HEK293 (cell line): ENCODE measurements around the gene DTNA.
A peak's percentile ranks its signal among the peaks of the same experiment; 100 is the strongest.

ENCODE experiments used
- CTCF ChIA-PET: fragments of 350-600 bp; formaldehyde crosslinking; extraction: SDS; loops from one replicate; lab custom pipeline; 2021; ENCODE audit warnings: antibody characterized with exemption; lab: Yijun Ruan, JAX
- POLR2A ChIA-PET: fragments of 300-600 bp; formaldehyde crosslinking; extraction: SDS; loops from one replicate; lab custom pipeline; 2020; ENCODE audit warnings: antibody characterized with exemption, inconsistent platforms; lab: Yijun Ruan, JAX
- H3K27ac ChIP-seq: fragments of 200-500 bp; sonication (Bioruptor generic); 2 replicates; pipeline ENCODE4 v1.5.1; 2014; ENCODE audit warnings: low read depth, low read length, control low read depth, inconsistent platforms; ENCODE audit errors: extremely low read depth
- H3K36me3 ChIP-seq, 2 experiments: fragments of 200-500 bp in 1 of 2; sonication (Bioruptor generic) in 1 of 2; 1 replicate in 1 of 2; 2 replicates in 1 of 2; pipeline ENCODE4 v1.5.1; 2014 to 2017; ENCODE audit warnings: inconsistent platforms in 2 of 2, low read length in 2 of 2; ENCODE audit not compliant: control insufficient read depth in 2 of 2, insufficient read depth in 1 of 2
- H3K4me1 ChIP-seq: fragments of 200-500 bp; sonication (Bioruptor generic); 2 replicates; pipeline ENCODE4 v1.5.1; 2014; ENCODE audit warnings: mild to moderate bottlenecking, low read length, inconsistent platforms; ENCODE audit not compliant: control insufficient read depth, insufficient read depth
- H3K4me3 ChIP-seq: 2 replicates; pipeline ENCODE4 v1.5.1; 2011; ENCODE audit warnings: low read depth, mild to moderate bottlenecking, control low read depth, low read length, moderate library complexity
- H3K9me3 ChIP-seq: fragments of 200-500 bp; sonication (Bioruptor generic); 2 replicates; pipeline ENCODE4 v1.5.1; 2014; ENCODE audit warnings: low read depth, low read length, inconsistent platforms; ENCODE audit not compliant: control insufficient read depth, insufficient read depth
- HOXA7 ChIP-seq: sonication (generic); formaldehyde crosslinking; IDR thresholded peaks from 2 replicates; pipeline ENCODE4 v1.8.1; 2022; ENCODE audit warnings: missing genetic modification reagents, borderline replicate concordance
- IKZF3 ChIP-seq: fragments of 450-650 bp; IDR thresholded peaks from 2 replicates; pipeline ENCODE4 v1.5.0; 2018; ENCODE audit warnings: missing biosample characterization, mild to moderate bottlenecking, missing genetic modification characterization, moderate library complexity
- MZF1 ChIP-seq: fragments of 450-650 bp; formaldehyde crosslinking; IDR thresholded peaks from 2 replicates; pipeline ENCODE4 v1.5.1; 2017; ENCODE audit warnings: missing biosample characterization, missing genetic modification characterization, borderline replicate concordance
- PRDM1 ChIP-seq: fragments of 450-650 bp; formaldehyde crosslinking; IDR thresholded peaks from 2 replicates; pipeline ENCODE4; 2016; ENCODE audit warnings: missing biosample characterization, missing genetic modification characterization
- PRDM10 ChIP-seq: fragments of 450-650 bp; formaldehyde crosslinking; IDR thresholded peaks from 2 replicates; pipeline ENCODE4 v1.5.1; 2016; ENCODE audit warnings: missing biosample characterization, missing genetic modification characterization
- SCRT1 ChIP-seq: fragments of 450-650 bp; formaldehyde crosslinking; IDR thresholded peaks from 2 replicates; pipeline ENCODE4 v1.5.1; 2016; ENCODE audit warnings: missing biosample characterization, missing genetic modification characterization, borderline replicate concordance
- SCRT2 ChIP-seq: fragments of 450-650 bp; formaldehyde crosslinking; IDR thresholded peaks from 2 replicates; pipeline ENCODE4 v1.5.1; 2016; ENCODE audit warnings: missing biosample characterization, missing genetic modification characterization
- ZBTB1 ChIP-seq: fragments of 450-650 bp; formaldehyde crosslinking; IDR thresholded peaks from 2 replicates; pipeline ENCODE4 v1.5.1; 2016; ENCODE audit warnings: missing biosample characterization, missing genetic modification characterization
- ZFP37 ChIP-seq: fragments of 450-650 bp; formaldehyde crosslinking; IDR thresholded peaks from 2 replicates; pipeline ENCODE4 v1.5.1; 2016; ENCODE audit warnings: missing biosample characterization, missing genetic modification characterization
- ZNF654 ChIP-seq: fragments of 450-650 bp; formaldehyde crosslinking; IDR thresholded peaks from 2 replicates; pipeline ENCODE4 v1.5.1; 2016; ENCODE audit warnings: low read depth, missing biosample characterization, missing genetic modification characterization
- ZNF701 ChIP-seq: fragments of 450-650 bp; formaldehyde crosslinking; IDR thresholded peaks from 2 replicates; pipeline ENCODE4 v1.5.1; 2016; ENCODE audit warnings: missing biosample characterization, missing genetic modification characterization
- ZNF785 ChIP-seq: fragments of 450-650 bp; formaldehyde crosslinking; IDR thresholded peaks from 2 replicates; pipeline ENCODE4 v1.5.1; 2016; ENCODE audit warnings: missing biosample characterization, missing genetic modification characterization
- TF ChIP-seq, protein P1 (sequence below): fragments of 450-650 bp; formaldehyde crosslinking; IDR thresholded peaks from 2 replicates; pipeline ENCODE4 v1.5.1; 2016; ENCODE audit warnings: missing biosample characterization, missing genetic modification characterization

DTNA gene

DNA sequence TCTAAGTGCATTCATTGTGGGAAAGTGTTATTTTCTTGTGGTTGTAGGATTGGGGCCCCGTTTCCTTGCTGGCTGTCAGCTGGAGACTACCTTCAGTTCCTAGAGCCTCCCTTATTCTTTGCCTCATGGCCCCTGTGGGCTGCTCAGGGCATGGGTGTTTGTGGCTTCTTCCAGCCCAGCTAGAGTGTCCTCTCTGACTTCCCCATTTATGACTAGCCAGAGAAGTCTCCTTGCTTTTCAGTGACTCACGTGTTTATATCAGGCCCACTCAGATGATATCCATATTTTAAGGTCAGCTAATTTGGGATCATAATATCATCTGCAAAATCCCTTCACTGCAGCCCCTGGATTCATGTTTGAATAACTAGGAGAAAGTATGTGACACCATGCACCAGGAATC lies 62.8 kb downstream of the DTNA start:
- no peaks in the 10 kb centered on the region for H3K4me1 ChIP-seq
- no peak overlapping the region for H3K27ac ChIP-seq
- POLR2A ChIA-PET, result no interaction called here
- H3K36me3 ChIP-seq, result no peaks in the 10 kb centered on the region
- TF ChIP-seq ZNF701 (no peak), ZBTB1 (tag by site-specific recombination) (no peak), MZF1 (no peak), ZNF654 (tag by site-specific recombination) (no peak)
- CTCF ChIA-PET, result interaction anchor here (1.2 to 1.5 kb wide), 3 partner anchors 12 to 112 kb away, joined by 4 to 5 read pairs (median 4); no protein-coding TSS in a partner anchor
- no peaks in the 10 kb centered on the region for H3K9me3 ChIP-seq
- no peak overlapping the region for H3K4me3 ChIP-seq

DNA sequence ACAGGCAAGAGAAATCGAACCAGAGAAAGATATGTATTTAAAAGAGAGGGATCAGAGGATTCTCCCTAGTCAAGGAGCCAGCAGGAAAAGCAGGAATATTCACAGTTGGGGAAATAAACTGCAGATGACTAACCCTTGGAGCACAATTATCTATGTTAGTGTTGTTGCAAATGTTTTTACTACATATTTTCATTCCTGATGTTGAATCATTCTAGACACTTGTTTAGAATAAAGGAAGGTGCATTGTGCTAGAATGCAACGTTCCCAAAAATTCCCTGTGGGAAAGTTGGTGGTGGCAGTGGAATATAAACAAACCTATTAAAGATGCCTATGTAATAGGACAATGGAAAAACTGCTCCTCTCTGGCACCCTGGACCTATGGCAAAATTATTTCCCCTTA lies 63.3 kb downstream of the DTNA start:
- TF ChIP-seq, protein P1, sequence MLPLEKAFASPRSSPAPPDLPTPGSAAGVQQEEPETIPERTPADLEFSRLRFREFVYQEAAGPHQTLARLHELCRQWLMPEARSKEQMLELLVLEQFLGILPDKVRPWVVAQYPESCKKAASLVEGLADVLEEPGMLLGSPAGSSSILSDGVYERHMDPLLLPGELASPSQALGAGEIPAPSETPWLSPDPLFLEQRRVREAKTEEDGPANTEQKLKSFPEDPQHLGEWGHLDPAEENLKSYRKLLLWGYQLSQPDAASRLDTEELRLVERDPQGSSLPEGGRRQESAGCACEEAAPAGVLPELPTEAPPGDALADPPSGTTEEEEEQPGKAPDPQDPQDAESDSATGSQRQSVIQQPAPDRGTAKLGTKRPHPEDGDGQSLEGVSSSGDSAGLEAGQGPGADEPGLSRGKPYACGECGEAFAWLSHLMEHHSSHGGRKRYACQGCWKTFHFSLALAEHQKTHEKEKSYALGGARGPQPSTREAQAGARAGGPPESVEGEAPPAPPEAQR, result no peak
- TF ChIP-seq ZNF785 (tag by site-specific recombination), result no peak
- TF ChIP-seq, all 188 proteins: peak for 0
- CTCF ChIA-PET, result no interaction called here
- H3K4me3 ChIP-seq, result no peak overlapping the region

DNA sequence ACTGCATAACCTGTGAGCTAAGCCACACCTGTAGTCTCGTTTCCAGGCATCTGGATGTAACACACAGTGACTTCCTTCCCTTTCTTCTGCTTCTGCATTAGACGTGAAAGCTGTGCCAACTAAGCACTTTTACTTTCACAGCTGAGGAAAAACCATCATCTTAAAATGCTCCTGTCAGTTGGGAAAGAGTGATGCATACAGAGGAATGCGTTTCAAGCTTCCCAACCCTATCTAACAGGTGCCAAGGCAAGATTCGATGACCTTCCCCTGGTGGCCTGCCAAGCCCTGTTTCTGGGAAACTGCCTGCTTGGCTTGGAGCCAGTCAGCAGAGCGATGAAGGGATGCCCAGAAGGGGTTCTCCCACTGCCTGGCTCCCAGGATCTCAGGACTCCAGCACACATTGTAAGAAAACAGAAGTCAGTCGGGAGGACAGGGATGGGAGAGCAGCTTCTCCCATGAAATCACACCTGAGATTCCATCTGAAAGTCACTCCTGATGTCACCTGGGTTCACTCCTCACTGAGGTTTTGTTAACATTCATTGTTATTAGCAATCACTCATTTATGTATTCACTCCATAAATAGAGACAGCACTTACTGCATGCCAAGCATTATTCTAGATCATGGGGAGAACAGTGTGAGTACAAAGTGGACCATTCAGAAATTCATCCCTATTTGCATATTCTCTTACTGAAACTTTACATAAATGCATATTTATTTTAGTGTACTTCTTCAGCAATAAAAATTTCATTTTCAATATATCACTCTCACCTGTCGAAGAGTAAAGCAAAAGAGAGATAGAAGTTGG lies 64.1 kb downstream of the DTNA start:
- no peaks in the 10 kb centered on the region for H3K4me1 ChIP-seq
- POLR2A ChIA-PET, result no interaction called here
- TF ChIP-seq PRDM1, result peak; percentile 45; the same call in 1 of the 2 replicates
- peak; percentile 36 for TF ChIP-seq PRDM10 (tag by site-specific recombination)
- TF ChIP-seq SCRT2 (tag by site-specific recombination), result peak; percentile 62; the same call in 1 of the 2 replicates
- TF ChIP-seq HOXA7 (CRISPR knock-in tag), result no peak
- no peak for TF ChIP-seq IKZF3
- peak; percentile 58; the same call in 1 of the 2 replicates for TF ChIP-seq ZFP37 (tag by site-specific recombination)
- peak; percentile 71 for TF ChIP-seq SCRT1 (tag by site-specific recombination)
- H3K27ac ChIP-seq, result no peak overlapping the region
- H3K4me3 ChIP-seq, result no peak overlapping the region
- H3K36me3 ChIP-seq, result no peaks in the 10 kb centered on the region
- CTCF ChIA-PET, result no interaction called here
- H3K9me3 ChIP-seq, result no peaks in the 10 kb centered on the region

More for the DNA sequence above, 63.3 kb downstream of the DTNA start:
- Histone ChIP-seq H3K36me3 (no peaks in the 10 kb centered on the region), H3K27ac (no peak overlapping the region), H3K9me3 (no peaks in the 10 kb centered on the region), H3K4me1 (no peaks in the 10 kb centered on the region)
- POLR2A ChIA-PET, result no interaction called here
